ENCODE data around the gene C1orf226.

DNA sequence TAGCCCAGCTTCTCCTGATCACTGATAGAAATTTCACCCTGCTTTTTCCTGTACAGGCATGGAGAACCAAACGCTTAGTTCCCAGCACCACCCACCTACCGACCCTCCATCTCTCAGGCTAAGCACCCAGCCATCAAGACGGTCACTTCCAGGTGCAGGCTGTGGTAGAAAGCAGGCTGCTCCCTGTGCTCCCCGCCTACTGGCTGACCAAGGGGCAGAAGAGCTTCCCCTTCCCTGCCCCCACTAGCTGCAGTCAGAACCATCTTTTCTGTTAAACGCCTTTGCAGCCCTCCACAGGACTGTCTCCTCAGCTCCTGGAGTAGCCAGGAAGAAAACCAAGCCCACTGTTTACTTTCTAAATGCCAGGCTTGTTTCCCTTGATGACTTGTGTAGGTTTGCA is 27.8 kb upstream of the C1orf226 start:
- TF ChIP-seq, protein P1, sequence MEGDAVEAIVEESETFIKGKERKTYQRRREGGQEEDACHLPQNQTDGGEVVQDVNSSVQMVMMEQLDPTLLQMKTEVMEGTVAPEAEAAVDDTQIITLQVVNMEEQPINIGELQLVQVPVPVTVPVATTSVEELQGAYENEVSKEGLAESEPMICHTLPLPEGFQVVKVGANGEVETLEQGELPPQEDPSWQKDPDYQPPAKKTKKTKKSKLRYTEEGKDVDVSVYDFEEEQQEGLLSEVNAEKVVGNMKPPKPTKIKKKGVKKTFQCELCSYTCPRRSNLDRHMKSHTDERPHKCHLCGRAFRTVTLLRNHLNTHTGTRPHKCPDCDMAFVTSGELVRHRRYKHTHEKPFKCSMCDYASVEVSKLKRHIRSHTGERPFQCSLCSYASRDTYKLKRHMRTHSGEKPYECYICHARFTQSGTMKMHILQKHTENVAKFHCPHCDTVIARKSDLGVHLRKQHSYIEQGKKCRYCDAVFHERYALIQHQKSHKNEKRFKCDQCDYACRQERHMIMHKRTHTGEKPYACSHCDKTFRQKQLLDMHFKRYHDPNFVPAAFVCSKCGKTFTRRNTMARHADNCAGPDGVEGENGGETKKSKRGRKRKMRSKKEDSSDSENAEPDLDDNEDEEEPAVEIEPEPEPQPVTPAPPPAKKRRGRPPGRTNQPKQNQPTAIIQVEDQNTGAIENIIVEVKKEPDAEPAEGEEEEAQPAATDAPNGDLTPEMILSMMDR (IDR thresholded peaks at IDR 0.05; ENCODE audit: insufficient read depth, low read length, poor library complexity, severe bottlenecking) = no peak
- no peak for TF ChIP-seq EZH2phosphoT487 (conservative IDR thresholded peaks at IDR 0.05; ENCODE audit: low read length)

All from SU-DHL-6 (cell line).